WTC11 (cell line): ENCODE data around the gene ASB8. TPM values are rescaled to one million over a fixed set of nuclear protein-coding genes. Genes with fewer than 3 reads are reported as not detected.

Experiments
- ATAC-seq: fragments of 200-7000 bp; cut with Tn5 transposase; 2 replicates; pipeline ENCODE4 v1.10.0; 2021; ENCODE audit warnings: mild to moderate bottlenecking, moderate library complexity
- CTCF ChIA-PET: fragments of 300-600 bp; sonication (Branson Sonifier 250); formaldehyde crosslinking; loops from one replicate; lab custom pipeline; 2021; ENCODE audit warnings: antibody characterized with exemption; lab: Charles Lee
- POLR2A ChIA-PET: fragments of 350-600 bp; sonication (Branson Sonifier 250); formaldehyde crosslinking; loops from one replicate; lab custom pipeline; 2021; ENCODE audit warnings: antibody characterized with exemption; lab: Charles Lee
- DNase-seq: peaks from one replicate; pipeline ENCODE4 v3.0.0; 2021; ENCODE audit warnings: low spot score
- H3K27ac Mint-ChIP-seq: 2 replicates; pipeline ENCODE4 v1.8.0; 2021; ENCODE audit warnings: mixed read lengths
- H3K27me3 Mint-ChIP-seq: 2 replicates; pipeline ENCODE4 v1.8.0; 2021; ENCODE audit warnings: low read depth, mild to moderate bottlenecking, moderate library complexity, mixed read lengths
- H3K36me3 Mint-ChIP-seq: 2 replicates; pipeline ENCODE4 v1.8.0; 2021; ENCODE audit warnings: mixed read lengths
- H3K4me1 Mint-ChIP-seq: 2 replicates; pipeline ENCODE4 v1.8.0; 2022; ENCODE audit warnings: mixed read lengths
- H3K4me3 Mint-ChIP-seq: 2 replicates; pipeline ENCODE4 v1.8.0; 2021; ENCODE audit warnings: mild to moderate bottlenecking, moderate library complexity, mixed read lengths
- H3K9me3 Mint-ChIP-seq: 2 replicates; pipeline ENCODE4 v1.8.0; 2021; ENCODE audit warnings: mixed read lengths
- ATF6 ChIP-seq: sonication (generic); formaldehyde crosslinking; IDR thresholded peaks from 2 replicates; pipeline ENCODE4 v1.8.1; 2023; ENCODE audit warnings: mild to moderate bottlenecking, missing genetic modification reagents
- FOXP1 ChIP-seq: sonication (generic); formaldehyde crosslinking; IDR thresholded peaks from 2 replicates; pipeline ENCODE4 v1.8.0; 2022; ENCODE audit warnings: missing genetic modification reagents, mild to moderate bottlenecking, moderate library complexity, borderline replicate concordance
- JAZF1 ChIP-seq: fragments of 250-450 bp; sonication (Bioruptor Pico); IDR thresholded peaks from 2 replicates; pipeline ENCODE4 v1.9.0; 2021; ENCODE audit warnings: moderate library complexity, mild to moderate bottlenecking, inconsistent platforms
- MXD4 ChIP-seq: fragments of 250-450 bp; sonication (Bioruptor Pico); IDR thresholded peaks from 2 replicates; pipeline ENCODE4 v1.8.0; 2021; ENCODE audit warnings: mild to moderate bottlenecking, moderate library complexity, borderline replicate concordance
- NFE2L1 ChIP-seq: sonication (generic); formaldehyde crosslinking; IDR thresholded peaks from 2 replicates; pipeline ENCODE4 v1.8.1; 2023; ENCODE audit warnings: missing genetic modification reagents
- NR1H2 ChIP-seq: sonication (generic); formaldehyde crosslinking; IDR thresholded peaks from 2 replicates; pipeline ENCODE4 v1.9.0; 2021; ENCODE audit warnings: mild to moderate bottlenecking, moderate library complexity, missing genetic modification reagents
- PREB ChIP-seq: sonication (generic); formaldehyde crosslinking; IDR thresholded peaks from 2 replicates; pipeline ENCODE4 v1.8.1; 2022; ENCODE audit warnings: mild to moderate bottlenecking, missing genetic modification reagents, moderate library complexity, borderline replicate concordance
- RELA ChIP-seq: sonication (generic); formaldehyde crosslinking; IDR thresholded peaks from 2 replicates; pipeline ENCODE4 v1.8.1; 2022; ENCODE audit warnings: missing genetic modification reagents, mild to moderate bottlenecking, borderline replicate concordance
- SMAD4 ChIP-seq: sonication (generic); formaldehyde crosslinking; IDR thresholded peaks from 2 replicates; pipeline ENCODE4 v1.8.0; 2022; ENCODE audit warnings: mild to moderate bottlenecking, missing genetic modification reagents
- SOX15 ChIP-seq: fragments of 250-450 bp; sonication (Bioruptor Pico); IDR thresholded peaks from 2 replicates; pipeline ENCODE4 v1.9.0; 2021; ENCODE audit warnings: mild to moderate bottlenecking
- STAT6 ChIP-seq: sonication (generic); formaldehyde crosslinking; conservative IDR thresholded peaks from 2 replicates; pipeline ENCODE4 v1.8.1; 2023; ENCODE audit warnings: mild to moderate bottlenecking, low read depth, missing genetic modification reagents, moderate library complexity
- TCF7 ChIP-seq: sonication (generic); formaldehyde crosslinking; IDR thresholded peaks from 2 replicates; pipeline ENCODE4 v1.8.0; 2022; ENCODE audit warnings: mild to moderate bottlenecking, low read depth, missing genetic modification reagents, moderate library complexity
- TEAD4 ChIP-seq: sonication (generic); formaldehyde crosslinking; IDR thresholded peaks from 2 replicates; pipeline ENCODE4 v1.8.0; 2022; ENCODE audit warnings: mild to moderate bottlenecking, missing genetic modification reagents
- USF1 ChIP-seq: sonication (generic); formaldehyde crosslinking; IDR thresholded peaks from 2 replicates; pipeline ENCODE4 v1.8.0; 2022; ENCODE audit warnings: mild to moderate bottlenecking, missing genetic modification reagents
- ZBTB21 ChIP-seq: sonication (generic); formaldehyde crosslinking; IDR thresholded peaks from 2 replicates; pipeline ENCODE4 v1.8.1; 2023; ENCODE audit warnings: mild to moderate bottlenecking, missing genetic modification reagents, borderline replicate concordance
- ZMAT4 ChIP-seq: fragments of 250-450 bp; sonication (Bioruptor Pico); IDR thresholded peaks from 2 replicates; pipeline ENCODE4 v1.9.0; 2021; ENCODE audit warnings: mild to moderate bottlenecking
- ZNF121 ChIP-seq: sonication (generic); formaldehyde crosslinking; IDR thresholded peaks from 2 replicates; pipeline ENCODE4 v1.8.0; 2023; ENCODE audit warnings: missing genetic modification reagents
- ZNF263 ChIP-seq: sonication (generic); formaldehyde crosslinking; IDR thresholded peaks from 2 replicates; pipeline ENCODE4 v1.8.1; 2022; ENCODE audit warnings: low read depth, mild to moderate bottlenecking, moderate library complexity, missing genetic modification reagents
- ZNF281 ChIP-seq: sonication (generic); formaldehyde crosslinking; IDR thresholded peaks from 2 replicates; pipeline ENCODE4 v1.8.0; 2023; ENCODE audit warnings: mild to moderate bottlenecking, missing genetic modification reagents
- ZNF396 ChIP-seq: fragments of 250-450 bp; sonication (Bioruptor Pico); IDR thresholded peaks from 2 replicates; pipeline ENCODE4 v1.8.0; 2021; ENCODE audit warnings: mild to moderate bottlenecking, moderate library complexity, borderline replicate concordance
- total RNA-seq: library from RNA; stranded (reverse); gene quantifications from 3 replicates; pipeline ENCODE4 v1.2.3, GENCODE V29; 2021

Gene ASB8
- total RNA-seq, 1 experiment from 2014 or later, result 7.4 TPM

GRCh38 chr12:48175613-48176416, 18.5 kb upstream of the ASB8 start:
- Mint-ChIP-seq H3K27me3 (peaks cover 28% of the 10 kb centered on the region), H3K4me3 (peak overlapping the region; percentile 46), H3K9me3 (no peaks in the 10 kb centered on the region), H3K4me1 (peaks cover 31% of the 10 kb centered on the region), H3K36me3 (no peaks in the 10 kb centered on the region), H3K27ac (peak overlapping the region; percentile 95)
- TF ChIP-seq STAT6 (CRISPR knock-in tag), result no peak
- TF ChIP-seq RELA, result no peak
- no peak for TF ChIP-seq SMAD4 (CRISPR knock-in tag)
- no peak for TF ChIP-seq NR1H2 (CRISPR knock-in tag)
- no peak for TF ChIP-seq ATF6 (CRISPR knock-in tag)
- TF ChIP-seq ZNF396 (CRISPR knock-in tag), result no peak
- no peak for TF ChIP-seq ZBTB21
- TF ChIP-seq FOXP1 (CRISPR knock-in tag), result no peak
- TF ChIP-seq ZNF263 (CRISPR knock-in tag), result no peak
- no peak for TF ChIP-seq TCF7 (CRISPR knock-in tag)
- TF ChIP-seq TEAD4 (CRISPR knock-in tag), result no peak
- TF ChIP-seq ZNF281 (CRISPR knock-in tag), result no peak
- ChIA-PET CTCF (interaction anchor here (0.9 to 2.2 kb wide), 4 partner anchors 9 to 22 kb away, joined by 3 to 9 read pairs (median 5); no protein-coding TSS in a partner anchor), POLR2A (no interaction called here)
- DNase-seq (no peak), ATAC-seq (peak; percentile 62)

GRCh38 chr12:48169011-48169410, 11.7 kb upstream of the ASB8 start:
- Mint-ChIP-seq H3K27ac (no peak overlapping the region), H3K9me3 (no peaks in the 10 kb centered on the region), H3K36me3 (no peaks in the 10 kb centered on the region), H3K4me1 (no peaks in the 10 kb centered on the region), H3K4me3 (no peak overlapping the region), H3K27me3 (peaks cover 8% of the 10 kb centered on the region)
- CTCF ChIA-PET, result interaction anchor here (1.3 kb wide), 1 partner anchor 12 kb away, joined by 4 read pairs; the partner anchor contains the start of gene ASB8
- ATAC-seq, result no peak
- DNase-seq, result no peak
- POLR2A ChIA-PET, result no interaction called here
- TF ChIP-seq USF1 (no peak), ZNF396 (CRISPR knock-in tag) (no peak), TCF7 (CRISPR knock-in tag) (no peak), STAT6 (CRISPR knock-in tag) (no peak), ZNF121 (CRISPR knock-in tag) (no peak), PREB (CRISPR knock-in tag) (no peak), NFE2L1 (CRISPR knock-in tag) (no peak), ZMAT4 (CRISPR knock-in tag) (no peak), JAZF1 (no peak), SOX15 (CRISPR knock-in tag) (no peak), MXD4 (no peak)
